ENCODE data around the gene ESPN.

The ESPN gene

DNA sequence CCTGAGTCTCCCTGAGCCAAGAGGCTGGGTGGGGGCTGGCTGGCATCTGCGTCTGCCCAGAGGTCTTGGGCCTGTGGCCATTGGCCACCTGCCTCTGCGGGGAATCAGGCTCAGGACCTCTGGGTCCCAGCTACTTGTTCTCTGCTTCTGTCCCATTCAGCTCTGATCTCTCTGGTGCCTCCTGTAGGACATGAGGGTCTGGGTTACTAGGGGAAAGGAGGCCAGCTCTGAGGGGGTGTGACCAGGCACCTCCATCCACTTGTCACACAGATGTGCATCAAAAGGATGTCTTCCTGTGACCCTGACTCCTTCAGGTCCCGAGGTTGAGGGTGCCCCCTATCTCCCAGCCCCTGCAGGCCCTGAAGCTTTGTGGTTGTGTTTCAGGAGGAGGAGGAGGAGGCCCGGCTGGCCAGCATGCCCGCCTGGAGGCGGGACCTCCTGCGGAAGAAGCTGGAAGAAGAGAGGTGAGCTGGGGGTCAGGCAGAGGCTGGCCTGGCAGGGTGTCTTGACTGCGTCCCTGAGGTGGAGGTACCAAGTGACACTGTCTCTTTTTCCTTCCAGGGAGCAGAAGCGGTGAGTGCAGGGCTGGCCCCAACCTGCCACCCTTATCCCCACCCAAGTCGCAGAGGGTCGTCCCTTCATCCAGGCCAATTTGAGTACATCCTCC is 32.4 kb downstream of the ESPN start:
- H3K36me3 ChIP-seq (ENCODE audit: control insufficient read depth in 5 of 5, insufficient read depth in 5 of 5, low read length in 5 of 5), result peaks cover 0 to 9% (median 3%) of the 10 kb centered on the region in 5 donors
- peaks cover 7 to 27% (median 16%) of the 10 kb centered on the region in 5 donors for H3K27me3 ChIP-seq (ENCODE audit: control insufficient read depth in 5 of 5, insufficient read depth in 4 of 5, low read length in 5 of 5)
- H3K4me1 ChIP-seq (ENCODE audit: control insufficient read depth in 5 of 5, insufficient read depth in 5 of 5, low read length in 5 of 5), result peaks cover 0 to 38% (median 31%) of the 10 kb centered on the region in 5 donors

GRCh38 chr1:6459850-6460265 is 35.3 kb downstream of the ESPN start:
- Histone ChIP-seq H3K9me3 (ENCODE audit: control insufficient read depth in 5 of 5, low read length in 5 of 5) (no peaks in the 10 kb centered on the region), H3K9ac (ENCODE audit: low read length in 5 of 5) (peak overlapping the region in 2 of 5 donors; percentile 25 to 51), H3K4me1 (ENCODE audit: control insufficient read depth in 5 of 5, insufficient read depth in 5 of 5, low read length in 5 of 5) (peaks cover 0 to 36% (median 27%) of the 10 kb centered on the region in 5 donors), H3K27me3 (ENCODE audit: control insufficient read depth in 5 of 5, insufficient read depth in 4 of 5, low read length in 5 of 5) (peaks cover 0 to 11% (median 10%) of the 10 kb centered on the region in 5 donors), H3K27ac (ENCODE audit: low read depth, low read length) (peak overlapping the region; percentile 46), H3K4me3 (ENCODE audit: low read depth in 1 of 5, low read length in 5 of 5) (peak overlapping the region in 4 of 5 donors; percentile 34 to 67 (median 50)), H3K36me3 (ENCODE audit: control insufficient read depth in 5 of 5, insufficient read depth in 5 of 5, low read length in 5 of 5) (peaks cover 0 to 31% (median 23%) of the 10 kb centered on the region in 5 donors)

More for the DNA sequence above, 32.4 kb downstream of the ESPN start:
- no peak overlapping the region for H3K9ac ChIP-seq (ENCODE audit: low read length in 5 of 5)
- no peaks in the 10 kb centered on the region for H3K9me3 ChIP-seq (ENCODE audit: control insufficient read depth in 5 of 5, low read length in 5 of 5)
- H3K27ac ChIP-seq (ENCODE audit: low read depth, low read length), result no peak overlapping the region
- H3K4me3 ChIP-seq (ENCODE audit: low read depth in 1 of 5, low read length in 5 of 5), result no peak overlapping the region

DNA sequence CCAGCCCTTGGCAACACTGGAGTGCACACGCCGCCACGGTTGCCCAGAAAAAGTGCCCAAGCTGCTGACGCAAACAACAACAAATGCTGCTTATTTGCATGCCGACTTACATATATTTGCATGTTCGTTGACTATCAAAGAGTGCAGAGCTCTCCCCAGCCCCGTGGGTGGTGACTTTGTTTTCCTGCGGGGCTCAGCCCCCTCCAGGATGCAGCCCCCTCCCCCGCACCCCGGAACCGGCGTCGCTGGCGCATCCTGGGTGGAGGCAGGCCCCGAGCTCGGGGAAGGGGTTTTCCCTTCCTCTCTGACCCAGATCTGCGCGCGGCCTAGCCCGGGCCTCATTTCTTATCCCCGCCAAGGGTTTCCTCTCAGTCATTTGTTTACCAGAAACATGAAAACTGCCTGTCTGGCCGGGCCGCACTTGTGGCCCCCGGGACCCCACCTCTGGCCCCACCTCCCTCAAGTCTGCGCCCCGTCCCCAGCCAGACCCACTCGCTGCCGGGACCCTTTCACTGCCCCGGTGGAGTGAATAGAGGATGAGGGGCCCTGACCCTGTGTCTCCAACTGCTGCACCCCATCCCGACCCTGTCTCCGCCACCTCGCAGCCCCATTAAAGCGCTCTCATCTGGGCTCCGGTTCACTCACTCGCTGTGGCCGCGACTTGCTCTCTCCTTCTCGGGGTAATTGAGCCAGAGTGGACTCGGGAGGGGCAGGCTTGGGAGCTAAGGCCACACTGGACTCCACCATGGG is 35.9 kb downstream of the ESPN start:
- Histone ChIP-seq H3K36me3 (ENCODE audit: control insufficient read depth in 5 of 5, insufficient read depth in 5 of 5, low read length in 5 of 5) (peaks cover 0 to 37% (median 23%) of the 10 kb centered on the region in 5 donors), H3K27me3 (ENCODE audit: control insufficient read depth in 5 of 5, insufficient read depth in 4 of 5, low read length in 5 of 5) (peaks cover 0 to 10% (median 8%) of the 10 kb centered on the region in 5 donors), H3K4me1 (ENCODE audit: control insufficient read depth in 5 of 5, insufficient read depth in 5 of 5, low read length in 5 of 5) (peaks cover 0 to 34% (median 27%) of the 10 kb centered on the region in 5 donors), H3K9ac (ENCODE audit: low read length in 5 of 5) (peak overlapping the region in 3 of 5 donors; percentile 53 to 81 (median 71)), H3K4me3 (ENCODE audit: low read depth in 1 of 5, low read length in 5 of 5) (peak overlapping the region; percentile 40 to 67 (median 58)), H3K27ac (ENCODE audit: low read depth, low read length) (peak overlapping the region; percentile 46), H3K9me3 (ENCODE audit: control insufficient read depth in 5 of 5, low read length in 5 of 5) (no peaks in the 10 kb centered on the region)

DNA sequence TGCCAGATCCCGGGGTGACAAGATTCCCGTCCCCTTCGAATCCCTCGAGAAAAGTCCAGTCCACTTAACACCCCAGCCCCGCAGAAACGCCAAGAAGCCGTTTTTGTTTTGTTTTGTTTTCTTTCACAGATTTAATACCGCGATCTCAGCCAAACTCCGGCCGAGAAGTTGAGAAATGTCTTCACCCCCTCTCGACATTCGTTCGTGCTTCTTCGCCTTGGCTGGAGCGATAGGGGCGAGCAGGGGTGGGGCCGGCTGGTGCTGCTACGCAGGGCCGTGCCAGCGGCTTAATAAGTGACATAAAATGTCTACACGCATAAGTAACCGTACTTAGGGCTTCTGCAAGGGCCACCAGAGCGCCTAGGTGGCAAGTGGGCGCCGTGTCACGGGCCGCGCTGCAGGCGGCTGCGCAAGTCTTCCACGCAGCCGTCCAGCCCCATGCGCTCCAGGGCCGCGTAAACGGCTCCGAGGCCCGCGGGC is 36.5 kb downstream of the ESPN start:
- peak overlapping the region; percentile 40 to 67 (median 58) for H3K4me3 ChIP-seq (ENCODE audit: low read depth in 1 of 5, low read length in 5 of 5)
- H3K9ac ChIP-seq (ENCODE audit: low read length in 5 of 5), result peak overlapping the region in 3 of 5 donors; percentile 53 to 81 (median 71)
- no peaks in the 10 kb centered on the region for H3K9me3 ChIP-seq (ENCODE audit: control insufficient read depth in 5 of 5, low read length in 5 of 5)
- peaks cover 0 to 7% (median 4%) of the 10 kb centered on the region in 5 donors for H3K27me3 ChIP-seq (ENCODE audit: control insufficient read depth in 5 of 5, insufficient read depth in 4 of 5, low read length in 5 of 5)
- peaks cover 0 to 32% (median 27%) of the 10 kb centered on the region in 5 donors for H3K4me1 ChIP-seq (ENCODE audit: control insufficient read depth in 5 of 5, insufficient read depth in 5 of 5, low read length in 5 of 5)
- peaks cover 0 to 38% (median 23%) of the 10 kb centered on the region in 5 donors for H3K36me3 ChIP-seq (ENCODE audit: control insufficient read depth in 5 of 5, insufficient read depth in 5 of 5, low read length in 5 of 5)
- peak overlapping the region; percentile 46 for H3K27ac ChIP-seq (ENCODE audit: low read depth, low read length)

DNA sequence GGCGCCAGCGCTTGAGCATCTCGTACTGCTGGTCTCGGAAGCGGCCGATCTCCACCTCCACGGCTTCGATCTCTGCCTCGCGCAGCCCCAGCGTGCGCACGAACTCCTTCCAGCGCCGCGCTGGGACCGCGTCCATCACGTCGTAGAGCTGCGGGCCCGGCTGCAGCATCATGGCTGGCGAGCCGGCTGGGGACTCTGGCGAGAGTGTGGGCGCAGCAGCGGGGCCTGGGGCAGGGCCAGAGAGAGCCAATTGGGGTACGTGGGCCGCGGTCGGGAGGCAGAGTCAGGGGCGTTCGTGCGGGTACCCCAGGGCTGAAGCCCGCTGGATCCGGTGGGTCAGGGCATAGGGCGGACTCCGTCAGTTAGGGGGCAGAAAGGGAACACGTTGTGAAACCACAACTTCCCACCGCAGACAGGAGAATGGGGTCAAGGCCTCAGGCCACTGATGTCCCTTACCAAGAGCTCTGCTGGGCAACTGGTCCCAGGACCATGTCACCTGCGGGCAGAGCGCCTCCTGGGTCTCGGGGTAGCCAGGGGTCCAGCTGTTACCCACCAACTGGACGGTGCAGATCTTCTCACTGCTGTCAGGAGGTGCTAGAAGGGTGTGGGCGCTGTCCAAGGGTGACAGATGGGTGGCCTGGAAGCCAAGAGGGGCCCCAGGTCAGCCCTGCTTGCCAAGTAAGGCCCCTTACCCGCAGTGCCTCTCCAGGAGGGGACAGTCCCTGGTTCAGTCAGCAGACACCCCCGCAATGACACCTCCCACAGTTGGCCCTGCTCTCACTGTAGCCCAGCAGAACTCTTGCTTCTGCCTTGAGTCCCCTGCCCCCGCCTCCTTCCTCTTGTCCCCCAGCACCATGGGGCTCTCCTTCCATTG is 37.2 kb downstream of the ESPN start:
- Histone ChIP-seq H3K9me3 (ENCODE audit: control insufficient read depth in 5 of 5, low read length in 5 of 5) (no peaks in the 10 kb centered on the region), H3K4me1 (ENCODE audit: control insufficient read depth in 5 of 5, insufficient read depth in 5 of 5, low read length in 5 of 5) (peaks cover 0 to 32% (median 27%) of the 10 kb centered on the region in 5 donors), H3K27ac (ENCODE audit: low read depth, low read length) (no peak overlapping the region), H3K9ac (ENCODE audit: low read length in 5 of 5) (peak overlapping the region in 1 of 5 donors; percentile 71), H3K27me3 (ENCODE audit: control insufficient read depth in 5 of 5, insufficient read depth in 4 of 5, low read length in 5 of 5) (peaks cover 0 to 1% (median 0%) of the 10 kb centered on the region in 5 donors), H3K36me3 (ENCODE audit: control insufficient read depth in 5 of 5, insufficient read depth in 5 of 5, low read length in 5 of 5) (peaks cover 0 to 40% (median 23%) of the 10 kb centered on the region in 5 donors), H3K4me3 (ENCODE audit: low read depth in 1 of 5, low read length in 5 of 5) (peak overlapping the region in 3 of 5 donors; percentile 40 to 67 (median 62))

DNA sequence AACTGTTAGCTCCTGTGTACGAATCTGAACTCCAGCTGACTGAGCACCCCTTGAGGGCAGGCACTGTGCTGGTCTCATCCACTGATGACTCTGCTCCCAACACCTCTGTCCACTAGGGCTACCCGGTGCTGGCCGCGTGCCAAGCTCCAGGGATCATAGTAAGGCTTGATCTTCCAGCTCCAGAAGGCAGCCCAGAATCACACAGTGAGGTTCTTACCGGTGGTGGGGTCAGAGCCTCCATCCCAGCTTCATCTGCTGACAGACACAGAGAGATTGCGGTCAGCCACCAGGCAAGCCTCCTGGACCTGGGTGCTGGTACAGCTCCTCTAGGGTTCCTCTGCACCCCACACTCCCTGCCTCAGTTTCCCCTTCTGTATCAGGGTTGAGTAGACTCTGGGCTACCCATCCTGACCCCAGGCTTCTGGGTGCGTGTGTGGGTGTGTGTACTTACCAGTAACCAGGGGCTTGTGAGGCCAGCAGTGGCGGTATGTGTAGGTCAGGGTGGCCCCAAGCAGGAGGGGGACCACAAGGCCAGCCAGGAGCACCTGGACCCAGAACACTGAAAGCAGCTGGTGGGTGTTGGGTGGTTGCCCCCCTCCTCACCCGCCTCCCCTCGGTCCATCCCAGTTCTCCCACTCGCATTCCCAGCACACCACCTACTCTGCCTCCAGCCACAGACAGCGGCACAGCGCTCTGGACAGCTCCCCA is 38.0 kb downstream of the ESPN start:
- H3K36me3 ChIP-seq (ENCODE audit: control insufficient read depth in 5 of 5, insufficient read depth in 5 of 5, low read length in 5 of 5), result peaks cover 0 to 48% (median 29%) of the 10 kb centered on the region in 5 donors
- no peaks in the 10 kb centered on the region for H3K27me3 ChIP-seq (ENCODE audit: control insufficient read depth in 5 of 5, insufficient read depth in 4 of 5, low read length in 5 of 5)
- H3K9ac ChIP-seq (ENCODE audit: low read length in 5 of 5), result no peak overlapping the region
- H3K27ac ChIP-seq (ENCODE audit: low read depth, low read length), result no peak overlapping the region
- no peak overlapping the region for H3K4me3 ChIP-seq (ENCODE audit: low read depth in 1 of 5, low read length in 5 of 5)
- no peaks in the 10 kb centered on the region for H3K9me3 ChIP-seq (ENCODE audit: control insufficient read depth in 5 of 5, low read length in 5 of 5)
- peaks cover 0 to 32% (median 27%) of the 10 kb centered on the region in 5 donors for H3K4me1 ChIP-seq (ENCODE audit: control insufficient read depth in 5 of 5, insufficient read depth in 5 of 5, low read length in 5 of 5)

DNA sequence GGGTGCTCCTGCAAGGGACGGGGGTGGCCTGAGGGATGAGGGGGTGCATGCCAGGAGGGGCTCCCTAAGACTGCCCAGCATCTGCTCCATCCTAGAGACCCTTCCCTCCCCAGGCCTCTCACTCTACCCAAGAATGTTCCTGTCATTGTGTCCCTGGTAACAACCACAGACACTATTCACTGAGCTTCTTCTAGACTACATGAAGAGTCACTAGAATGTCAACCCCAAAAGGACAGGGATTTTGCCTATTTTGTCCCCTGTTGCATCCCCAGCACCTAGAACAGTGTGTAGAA is 38.5 kb downstream of the ESPN start:
- Histone ChIP-seq H3K4me3 (ENCODE audit: low read depth in 1 of 5, low read length in 5 of 5) (no peak overlapping the region), H3K27ac (ENCODE audit: low read depth, low read length) (no peak overlapping the region), H3K9me3 (ENCODE audit: control insufficient read depth in 5 of 5, low read length in 5 of 5) (no peaks in the 10 kb centered on the region), H3K9ac (ENCODE audit: low read length in 5 of 5) (no peak overlapping the region), H3K4me1 (ENCODE audit: control insufficient read depth in 5 of 5, insufficient read depth in 5 of 5, low read length in 5 of 5) (peaks cover 0 to 32% (median 27%) of the 10 kb centered on the region in 5 donors), H3K36me3 (ENCODE audit: control insufficient read depth in 5 of 5, insufficient read depth in 5 of 5, low read length in 5 of 5) (peaks cover 0 to 52% (median 34%) of the 10 kb centered on the region in 5 donors), H3K27me3 (ENCODE audit: control insufficient read depth in 5 of 5, insufficient read depth in 4 of 5, low read length in 5 of 5) (no peaks in the 10 kb centered on the region)

DNA sequence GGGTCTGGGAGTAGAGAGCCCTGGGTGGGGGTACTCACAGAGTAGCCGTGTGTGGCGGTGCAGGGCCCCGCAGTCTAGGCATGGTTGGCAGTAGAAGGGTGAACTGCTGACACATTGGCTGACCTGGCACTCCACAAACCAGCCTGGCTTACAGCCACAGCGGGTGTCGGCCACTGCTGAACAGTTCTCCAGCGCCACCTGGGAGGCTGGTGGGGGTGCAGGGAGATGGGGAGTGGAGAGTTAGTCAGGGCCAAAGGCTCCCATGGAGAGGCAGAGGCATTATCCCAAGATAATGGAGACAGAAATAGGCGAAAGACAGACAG is 39.9 kb downstream of the ESPN start:
- H3K27me3 ChIP-seq (ENCODE audit: control insufficient read depth in 5 of 5, insufficient read depth in 4 of 5, low read length in 5 of 5), result no peaks in the 10 kb centered on the region
- H3K4me1 ChIP-seq (ENCODE audit: control insufficient read depth in 5 of 5, insufficient read depth in 5 of 5, low read length in 5 of 5), result peaks cover 0 to 32% (median 27%) of the 10 kb centered on the region in 5 donors
- no peaks in the 10 kb centered on the region for H3K9me3 ChIP-seq (ENCODE audit: control insufficient read depth in 5 of 5, low read length in 5 of 5)
- H3K36me3 ChIP-seq (ENCODE audit: control insufficient read depth in 5 of 5, insufficient read depth in 5 of 5, low read length in 5 of 5), result peaks cover 0 to 66% (median 48%) of the 10 kb centered on the region in 5 donors
- no peak overlapping the region for H3K9ac ChIP-seq (ENCODE audit: low read length in 5 of 5)
- H3K27ac ChIP-seq (ENCODE audit: low read depth, low read length), result no peak overlapping the region
- H3K4me3 ChIP-seq (ENCODE audit: low read depth in 1 of 5, low read length in 5 of 5), result no peak overlapping the region

GRCh38 chr1:6464915-6465314 is 40.3 kb downstream of the ESPN start:
- H3K36me3 ChIP-seq (ENCODE audit: control insufficient read depth in 5 of 5, insufficient read depth in 5 of 5, low read length in 5 of 5), result peaks cover 0 to 71% (median 53%) of the 10 kb centered on the region in 5 donors
- no peak overlapping the region for H3K4me3 ChIP-seq (ENCODE audit: low read depth in 1 of 5, low read length in 5 of 5)
- H3K27ac ChIP-seq (ENCODE audit: low read depth, low read length), result no peak overlapping the region
- peaks cover 0 to 28% (median 23%) of the 10 kb centered on the region in 5 donors for H3K4me1 ChIP-seq (ENCODE audit: control insufficient read depth in 5 of 5, insufficient read depth in 5 of 5, low read length in 5 of 5)
- no peaks in the 10 kb centered on the region for H3K27me3 ChIP-seq (ENCODE audit: control insufficient read depth in 5 of 5, insufficient read depth in 4 of 5, low read length in 5 of 5)
- H3K9ac ChIP-seq (ENCODE audit: low read length in 5 of 5), result no peak overlapping the region
- H3K9me3 ChIP-seq (ENCODE audit: control insufficient read depth in 5 of 5, low read length in 5 of 5), result no peaks in the 10 kb centered on the region

All from subcutaneous abdominal adipose tissue (tissue), 5 donors.